PC-3 (cell line): ENCODE data around the gene CCT3.

Source experiments
- EZH2phosphoT487 ChIP-seq: fragments of 300-600 bp; sonication (generic); IDR thresholded peaks from 2 replicates; pipeline ENCODE4 v1.6.1; 2018; ENCODE audit warnings: mild to moderate bottlenecking, antibody characterized with exemption, low read length, borderline replicate concordance
- TF ChIP-seq, protein P1 (sequence below): fragments of 300-600 bp; sonication (generic); conservative IDR thresholded peaks from 2 replicates; pipeline ENCODE4 v1.5.1; 2017; ENCODE audit warnings: antibody characterized with exemption, low read depth, mild to moderate bottlenecking, low read length

DNA sequence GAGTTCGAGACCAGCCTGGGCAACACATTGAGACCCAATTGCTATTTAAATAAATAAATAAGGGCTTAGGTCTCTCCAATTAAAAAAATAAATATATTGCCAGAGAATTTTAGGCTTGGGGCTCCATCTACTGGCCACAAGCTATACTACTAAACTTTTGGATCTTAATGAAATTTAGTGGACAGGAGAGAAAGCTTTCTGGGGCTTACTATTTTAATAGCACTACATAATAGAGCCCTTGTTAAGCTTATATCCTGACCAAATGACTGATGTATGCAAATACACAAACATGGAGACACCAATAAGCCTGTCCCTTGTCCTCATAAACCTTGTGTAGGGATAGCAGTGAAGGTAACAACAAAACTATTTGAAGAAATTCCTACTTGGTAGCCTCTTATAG lies 18.4 kb downstream of the CCT3 start:
- TF ChIP-seq, protein P1, sequence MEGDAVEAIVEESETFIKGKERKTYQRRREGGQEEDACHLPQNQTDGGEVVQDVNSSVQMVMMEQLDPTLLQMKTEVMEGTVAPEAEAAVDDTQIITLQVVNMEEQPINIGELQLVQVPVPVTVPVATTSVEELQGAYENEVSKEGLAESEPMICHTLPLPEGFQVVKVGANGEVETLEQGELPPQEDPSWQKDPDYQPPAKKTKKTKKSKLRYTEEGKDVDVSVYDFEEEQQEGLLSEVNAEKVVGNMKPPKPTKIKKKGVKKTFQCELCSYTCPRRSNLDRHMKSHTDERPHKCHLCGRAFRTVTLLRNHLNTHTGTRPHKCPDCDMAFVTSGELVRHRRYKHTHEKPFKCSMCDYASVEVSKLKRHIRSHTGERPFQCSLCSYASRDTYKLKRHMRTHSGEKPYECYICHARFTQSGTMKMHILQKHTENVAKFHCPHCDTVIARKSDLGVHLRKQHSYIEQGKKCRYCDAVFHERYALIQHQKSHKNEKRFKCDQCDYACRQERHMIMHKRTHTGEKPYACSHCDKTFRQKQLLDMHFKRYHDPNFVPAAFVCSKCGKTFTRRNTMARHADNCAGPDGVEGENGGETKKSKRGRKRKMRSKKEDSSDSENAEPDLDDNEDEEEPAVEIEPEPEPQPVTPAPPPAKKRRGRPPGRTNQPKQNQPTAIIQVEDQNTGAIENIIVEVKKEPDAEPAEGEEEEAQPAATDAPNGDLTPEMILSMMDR: peak; percentile 83
- TF ChIP-seq EZH2phosphoT487: no peak
